HG03378 (cell line): ENCODE results near the gene KRT8.
"Not testable (repeated sequence)": the region's sequence is repeated elsewhere in the genome, so short reads cannot be mapped to it uniquely, and the experiment has no call there.

Experiments
- ATAC-seq: cut with Tn5 transposase; IDR thresholded peaks from one replicate; pipeline ENCODE4 v1.9.1; 2021; ENCODE audit warnings: mild to moderate bottlenecking, moderate library complexity; ENCODE audit not compliant: unreplicated experiment

The KRT8 gene

GRCh38 chr12:52904509-52905300 is at the start of gene KRT8:
KRT8 (minus strand) TSS chr12:52905076; CDS start chr12:52904981, 95 bp downstream.
- ATAC-seq, result not testable (repeated sequence)

GRCh38 chr12:52953181-52953841 is 48.4 kb upstream of the KRT8 start:
- ATAC-seq, result no peak

GRCh38 chr12:52952076-52952801 is 47.4 kb upstream of the KRT8 start:
- no peak for ATAC-seq

GRCh38 chr12:52951640-52952039 is 46.8 kb upstream of the KRT8 start:
- no peak for ATAC-seq

GRCh38 chr12:52951126-52951525 is 46.2 kb upstream of the KRT8 start:
- no peak for ATAC-seq

GRCh38 chr12:52950553-52950952 is 45.7 kb upstream of the KRT8 start:
- no peak for ATAC-seq

GRCh38 chr12:52949413-52950331 is 44.8 kb upstream of the KRT8 start:
- no peak for ATAC-seq

- no peak for ATAC-seq
These were observed 43.0 kb upstream of the KRT8 start for GRCh38 chr12:52947738-52948423.

GRCh38 chr12:52946797-52947547 is 42.1 kb upstream of the KRT8 start:
- ATAC-seq, result no peak

GRCh38 chr12:52946334-52946733 is 41.5 kb upstream of the KRT8 start:
- ATAC-seq, result no peak

- no peak for ATAC-seq
These were observed 40.7 kb upstream of the KRT8 start for GRCh38 chr12:52945389-52946232.

GRCh38 chr12:52944683-52945388 is 40.0 kb upstream of the KRT8 start:
- no peak for ATAC-seq

- no peak for ATAC-seq
These were observed 38.0 kb upstream of the KRT8 start for GRCh38 chr12:52942901-52943181.

- ATAC-seq, result no peak
These were observed 37.4 kb upstream of the KRT8 start for GRCh38 chr12:52942066-52942900.

GRCh38 chr12:52929538-52929937 is 24.7 kb upstream of the KRT8 start:
- no peak for ATAC-seq

GRCh38 chr12:52927964-52928363 is 23.1 kb upstream of the KRT8 start:
- no peak for ATAC-seq

GRCh38 chr12:52926596-52927234 is 21.8 kb upstream of the KRT8 start:
- ATAC-seq, result no peak
